HG02885 (cell line): Measurements from ENCODE around the gene RAB7A.
"Not testable (repeated sequence)": the region's sequence is repeated elsewhere in the genome, so short reads cannot be mapped to it uniquely, and the experiment has no call there.

Source experiments
- ATAC-seq: cut with Tn5 transposase; IDR thresholded peaks from one replicate; pipeline ENCODE4 v1.9.1; 2021; ENCODE audit warnings: mild to moderate bottlenecking; ENCODE audit not compliant: unreplicated experiment, poor library complexity

The RAB7A gene

GRCh38 chr3:128709506-128710210 is 16.3 kb upstream of the RAB7A start:
- no peak for ATAC-seq

- no peak for ATAC-seq
Observed at GRCh38 chr3:128710816-128711433, 15.1 kb upstream of the RAB7A start.

DNA sequence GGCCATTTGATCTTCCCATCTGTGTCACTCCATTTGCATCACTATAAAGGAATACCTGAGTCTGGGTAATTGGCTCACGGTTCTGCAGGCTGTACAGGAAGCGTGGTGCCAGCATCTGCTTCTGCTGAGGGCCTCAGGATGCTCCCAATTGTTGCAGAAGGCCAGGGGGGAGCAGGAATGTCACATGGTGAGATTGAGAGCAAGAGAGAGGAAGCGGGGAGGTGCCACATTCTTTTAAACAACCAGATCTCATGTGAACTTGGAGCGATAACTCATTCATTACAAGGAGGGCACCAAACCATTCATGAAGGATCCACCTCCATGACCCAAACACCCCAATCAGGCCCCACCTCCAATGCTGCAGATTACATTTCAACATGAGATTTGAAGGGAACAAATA is 13.1 kb upstream of the RAB7A start:
- no peak for ATAC-seq

DNA sequence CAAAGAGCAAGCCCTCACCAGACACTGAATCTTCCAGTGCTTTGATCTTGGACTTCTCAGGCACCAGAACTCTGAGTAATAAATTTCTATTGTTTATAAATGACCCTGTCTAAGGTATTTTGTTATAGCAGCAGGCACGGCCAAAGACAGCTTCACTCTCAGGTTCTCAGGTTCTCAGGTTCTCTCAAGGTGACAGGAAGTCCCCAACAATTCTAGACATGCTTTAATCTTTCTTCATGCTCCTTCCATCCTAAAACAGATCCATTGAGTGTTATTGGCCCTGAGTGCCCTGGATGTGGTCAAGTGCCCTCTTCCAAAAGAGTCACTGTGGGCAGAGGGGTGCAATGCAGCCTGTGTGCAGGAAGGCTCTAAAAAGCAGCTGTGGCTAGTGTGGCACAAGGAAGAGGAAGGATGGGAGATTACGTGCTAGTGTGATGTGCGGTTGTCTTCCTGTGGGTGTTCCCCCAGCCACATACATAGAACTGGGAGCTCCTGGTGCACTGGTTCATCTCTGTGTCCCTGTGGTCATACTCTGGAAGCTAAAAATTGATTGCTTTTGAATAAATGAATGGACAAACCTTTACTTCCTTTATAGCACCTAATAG is 11.0 kb upstream of the RAB7A start:
- no peak for ATAC-seq

- ATAC-seq, result not testable (repeated sequence)
Observed at GRCh38 chr3:128718892-128719291, 7.1 kb upstream of the RAB7A start.

DNA sequence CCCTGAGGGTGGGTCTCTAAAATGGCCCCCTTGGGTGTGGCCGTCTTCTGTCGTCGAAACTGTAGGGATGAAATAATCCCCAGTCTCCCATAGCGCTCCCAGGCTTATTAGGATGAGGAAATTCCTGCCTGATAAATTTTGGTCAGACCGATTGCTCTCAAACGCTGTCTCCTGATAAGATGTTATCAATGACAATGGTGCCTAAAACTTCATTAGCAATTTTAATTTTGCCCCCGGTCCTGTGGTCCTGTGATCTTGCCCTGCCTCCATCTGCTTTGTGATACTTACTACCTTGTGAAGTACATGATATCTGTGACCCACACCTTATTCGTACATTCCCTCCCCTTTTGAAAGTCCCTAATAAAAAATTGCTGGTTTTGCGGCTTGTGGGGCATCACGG is 5.1 kb upstream of the RAB7A start:
- no peak for ATAC-seq

DNA sequence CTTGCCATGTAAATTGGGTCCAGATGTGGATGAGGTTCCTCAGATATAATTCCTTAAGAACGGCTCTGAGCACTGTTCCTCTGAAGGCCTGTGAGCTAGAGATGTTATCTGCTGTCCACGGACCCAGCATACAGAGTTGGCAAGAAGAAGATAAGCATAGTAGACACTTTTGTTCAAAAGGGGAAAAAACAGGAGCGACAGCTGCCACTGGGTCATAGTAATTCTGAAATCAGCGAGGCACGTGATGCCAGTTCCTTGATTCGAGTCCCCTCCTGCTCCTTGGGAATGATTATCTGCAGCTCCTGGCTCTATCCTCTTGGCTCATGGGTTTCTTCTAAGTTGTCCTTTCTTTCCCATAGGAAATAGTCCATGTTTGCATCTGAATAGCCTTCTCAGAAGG is 2.5 kb upstream of the RAB7A start:
- ATAC-seq, result no peak

DNA sequence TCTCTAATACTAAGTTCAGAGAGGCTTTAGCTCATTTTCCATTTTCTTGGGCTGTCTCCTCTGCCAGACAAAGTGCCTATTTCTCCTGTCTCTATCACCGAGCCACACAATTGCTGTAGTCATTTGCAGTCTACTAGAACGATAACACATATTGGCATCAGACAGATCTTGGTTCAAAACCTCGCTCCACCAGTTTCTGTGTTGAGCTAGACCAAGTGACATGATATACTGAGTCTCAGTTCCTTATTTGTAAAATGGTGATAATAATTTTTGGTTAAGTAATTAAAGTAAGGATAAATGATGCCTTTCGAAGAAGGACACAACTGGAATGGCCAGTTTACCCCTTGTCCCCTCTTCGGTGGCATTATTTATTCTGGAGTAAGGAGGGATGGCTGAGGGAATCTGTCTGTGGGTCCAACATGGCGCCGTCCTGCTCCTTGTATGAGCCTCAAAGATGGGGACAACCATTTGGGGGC is 398 bp upstream of the RAB7A start:
- ATAC-seq, result peak; percentile 19

- ATAC-seq, result no peak
Observed at GRCh38 chr3:128727059-128727458, 1.1 kb downstream of the RAB7A start.

DNA sequence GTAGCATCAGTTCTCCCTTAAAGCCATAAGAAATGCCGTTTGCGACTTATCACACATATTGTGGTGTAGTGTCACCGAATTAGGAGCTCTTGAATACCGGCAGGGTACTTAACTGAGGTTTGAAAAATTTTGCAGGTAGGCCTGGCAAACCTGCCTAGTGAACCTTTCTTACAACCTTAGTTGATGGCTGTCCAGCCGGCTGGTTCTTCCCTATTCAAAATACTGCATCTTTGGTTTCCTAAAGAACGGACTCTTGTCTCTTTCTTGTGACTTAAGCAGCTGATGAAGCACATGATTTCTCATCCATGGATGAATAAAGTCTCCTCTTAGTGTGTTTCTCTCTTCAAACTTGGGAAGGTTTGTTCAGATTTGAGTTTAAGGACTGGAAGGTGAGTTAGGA is 1.5 kb downstream of the RAB7A start:
- ATAC-seq, result no peak

DNA sequence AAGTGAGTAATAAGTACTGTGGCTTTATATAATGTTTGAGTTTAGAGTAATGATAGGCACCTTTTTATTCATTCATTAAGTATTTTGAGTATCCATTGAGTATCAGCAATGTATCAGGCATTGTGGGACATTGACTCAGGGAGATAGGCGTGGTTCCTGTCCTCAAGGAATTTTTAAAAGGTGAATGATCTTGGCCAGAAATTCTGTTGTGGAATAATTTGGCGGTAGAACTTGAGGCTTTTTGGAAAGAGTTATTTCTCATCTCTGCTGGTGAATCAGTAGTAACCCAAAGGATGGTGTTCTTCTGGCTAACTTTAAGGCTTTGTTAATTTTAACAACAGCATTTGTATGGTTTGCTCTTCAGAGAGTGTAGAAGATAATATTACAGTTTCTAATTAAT is 2.0 kb downstream of the RAB7A start:
- no peak for ATAC-seq

DNA sequence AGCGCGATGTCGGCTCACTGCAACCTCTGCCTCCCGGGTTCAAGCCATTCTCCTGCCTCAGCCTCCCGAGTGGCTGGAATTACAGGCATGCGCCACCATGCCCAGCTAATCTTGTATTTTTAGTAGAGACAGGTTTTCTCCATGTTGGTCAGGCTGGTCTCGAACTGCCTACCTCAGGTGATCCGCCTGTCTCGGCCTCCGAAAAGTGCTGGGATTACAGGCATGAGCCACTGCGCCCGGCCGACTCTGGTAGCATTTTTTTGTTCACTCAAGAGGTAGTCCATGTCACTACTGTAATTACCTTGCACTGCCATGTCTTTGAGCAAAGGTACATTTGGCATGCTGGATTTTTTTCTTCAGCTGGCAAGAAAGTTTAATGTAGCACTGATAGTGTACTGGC is 2.5 kb downstream of the RAB7A start:
- ATAC-seq, result not testable (repeated sequence)

DNA sequence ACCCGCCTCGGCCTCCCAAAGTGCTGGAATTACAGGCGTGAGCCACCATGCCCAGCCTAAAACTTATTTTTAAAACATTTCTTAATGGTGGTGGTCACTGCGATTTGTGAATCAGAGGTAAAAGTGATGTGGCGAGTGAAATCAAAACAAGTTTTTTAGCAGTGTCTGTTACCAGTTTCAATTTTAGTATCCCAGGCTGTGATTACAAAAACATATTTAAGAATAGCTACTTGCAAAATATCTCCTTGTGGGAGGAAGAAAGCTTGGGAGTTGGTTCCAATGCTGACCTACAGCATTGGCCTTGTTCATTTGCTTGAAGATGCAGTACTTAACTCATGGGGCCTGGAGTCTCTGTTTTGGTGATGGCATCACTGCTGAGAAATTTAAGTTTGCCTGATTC is 4.5 kb downstream of the RAB7A start:
- no peak for ATAC-seq

DNA sequence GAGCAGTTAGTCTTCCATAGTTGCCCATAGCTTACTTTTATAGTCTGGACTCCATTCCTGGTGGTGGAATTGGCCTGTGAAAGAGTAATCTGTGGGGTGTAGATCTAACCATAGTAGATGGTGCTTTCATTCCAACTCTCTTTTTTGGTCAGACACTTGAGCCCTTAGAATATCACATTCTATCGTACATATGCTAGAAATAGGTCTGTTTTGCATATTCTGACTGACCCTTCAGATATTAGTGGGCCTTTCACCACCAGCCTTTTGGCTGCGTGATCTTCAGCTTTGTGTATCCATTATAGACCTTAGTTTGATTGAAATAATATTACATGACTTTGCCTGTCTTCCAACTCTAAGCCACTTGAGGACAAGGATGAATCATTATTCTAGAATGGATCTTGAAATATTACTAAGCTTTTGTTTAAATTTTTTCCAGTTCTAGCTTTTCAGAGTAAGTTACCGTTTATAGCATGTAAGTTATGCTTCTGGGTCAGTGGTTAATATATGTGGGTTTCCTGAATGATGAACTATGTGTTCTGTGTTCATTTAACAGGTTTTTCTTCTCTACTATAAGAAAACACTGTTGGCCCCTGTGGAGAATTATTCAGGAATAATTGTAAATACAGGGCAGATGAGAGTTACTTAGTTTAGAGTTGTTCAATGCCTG is 8.7 kb downstream of the RAB7A start:
- ATAC-seq, result peak; percentile 73

- no peak for ATAC-seq
Observed at GRCh38 chr3:128735287-128735686, 9.3 kb downstream of the RAB7A start.

GRCh38 chr3:128735884-128736283 is 9.9 kb downstream of the RAB7A start:
- ATAC-seq, result no peak

- no peak for ATAC-seq
Observed at GRCh38 chr3:128736601-128737000, 10.6 kb downstream of the RAB7A start.

- no peak for ATAC-seq
Observed at GRCh38 chr3:128740621-128741020, 14.6 kb downstream of the RAB7A start.

GRCh38 chr3:128742821-128743594 is 17.0 kb downstream of the RAB7A start:
- no peak for ATAC-seq

DNA sequence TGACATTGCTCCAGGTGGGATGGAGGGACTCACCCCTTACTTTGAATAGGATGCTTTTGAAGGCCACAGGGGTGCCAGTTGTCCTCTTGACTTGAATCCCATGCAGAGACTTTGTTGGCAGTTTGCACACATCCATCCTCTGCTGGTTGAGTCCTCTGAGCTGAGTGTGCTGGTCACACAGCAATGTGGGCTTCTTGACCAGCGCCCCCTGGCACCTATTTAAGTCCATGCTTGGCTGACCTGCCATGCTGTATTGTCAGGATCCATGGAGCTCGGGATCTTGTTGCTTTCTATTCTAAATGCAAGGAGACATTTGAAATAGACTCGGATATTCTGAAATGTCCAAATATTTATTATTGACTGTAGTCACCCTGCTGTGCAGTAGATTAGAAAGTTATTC is 19.8 kb downstream of the RAB7A start:
- ATAC-seq, result no peak
